Measurements from ENCODE around the gene ETNK2.

ETNK2 gene

GRCh38 chr1:204177133-204177532 is 25.3 kb upstream of the ETNK2 start:
- DNase-seq (ENCODE audit: low read depth) = no peak

GRCh38 chr1:204176049-204176448 is 24.2 kb upstream of the ETNK2 start:
- DNase-seq (ENCODE audit: low read depth) = no peak

- DNase-seq (ENCODE audit: low read depth) = no peak
These were observed 23.1 kb upstream of the ETNK2 start for GRCh38 chr1:204174958-204175357.

GRCh38 chr1:204172404-204173029 is 20.7 kb upstream of the ETNK2 start:
- DNase-seq (ENCODE audit: low read depth) = no peak

GRCh38 chr1:204171751-204172178 is 19.9 kb upstream of the ETNK2 start:
- peak; percentile 80 for DNase-seq (ENCODE audit: low read depth)

- no peak for DNase-seq (ENCODE audit: low read depth)
These were observed 18.8 kb upstream of the ETNK2 start for GRCh38 chr1:204170494-204171155.

GRCh38 chr1:204169858-204170257 is 18.0 kb upstream of the ETNK2 start:
- no peak for DNase-seq (ENCODE audit: low read depth)

- no peak for DNase-seq (ENCODE audit: low read depth)
These were observed 15.9 kb upstream of the ETNK2 start for GRCh38 chr1:204167730-204168129.

- no peak for DNase-seq (ENCODE audit: low read depth)
These were observed 14.4 kb upstream of the ETNK2 start, which contains the start of gene REN for GRCh38 chr1:204166219-204166618. REN (minus strand) TSS chr1:204166337; CDS start chr1:204166293, 44 bp downstream.

- DNase-seq (ENCODE audit: low read depth) = peak; percentile 72
These were observed 10.7 kb upstream of the ETNK2 start for GRCh38 chr1:204162494-204163074.

- no peak for DNase-seq (ENCODE audit: low read depth)
These were observed 10.0 kb upstream of the ETNK2 start for GRCh38 chr1:204161609-204162493.

- DNase-seq (ENCODE audit: low read depth) = no peak
These were observed 6.1 kb upstream of the ETNK2 start for GRCh38 chr1:204157962-204158361.

- no peak for DNase-seq (ENCODE audit: low read depth)
These were observed 4.0 kb upstream of the ETNK2 start for GRCh38 chr1:204155881-204156280.

- no peak for DNase-seq (ENCODE audit: low read depth)
These were observed 2.9 kb upstream of the ETNK2 start for GRCh38 chr1:204154568-204155255.

- no peak for DNase-seq (ENCODE audit: low read depth)
These were observed 1.8 kb upstream of the ETNK2 start for GRCh38 chr1:204153667-204154066.

GRCh38 chr1:204152310-204153044 is 633 bp upstream of the ETNK2 start:
- DNase-seq (ENCODE audit: low read depth) = no peak

GRCh38 chr1:204150702-204151551 is 917 bp downstream of the ETNK2 start:
- no peak for DNase-seq (ENCODE audit: low read depth)

GRCh38 chr1:204149635-204150565 is 1.9 kb downstream of the ETNK2 start:
- DNase-seq (ENCODE audit: low read depth) = no peak

GRCh38 chr1:204149107-204149506 is 2.7 kb downstream of the ETNK2 start:
- no peak for DNase-seq (ENCODE audit: low read depth)
